Measurements from ENCODE around the gene TCTN2. TPM values are rescaled to one million over a fixed set of nuclear protein-coding genes. Genes with fewer than 3 reads are reported as not detected.

The TCTN2 gene
- total and polyA plus RNA-seq, 9 of the 15 experiments (the other 6 are each of a cell fraction or from before 2014, with no cell fraction given), result 0.58 to 5.5 (median 3.6) TPM

- TF ChIP-seq CEBPG (CRISPR knock-in tag; IDR thresholded peaks at IDR 0.05) (no peak), CEBPG (tag; conservative IDR thresholded peaks at IDR 0.05 in 1 of 2, IDR thresholded peaks at IDR 0.05 in 1 of 2) (no peak)
These were observed 77.7 kb downstream of the TCTN2 start (continued) for GRCh38 chr12:123748661-123749060.

DNA sequence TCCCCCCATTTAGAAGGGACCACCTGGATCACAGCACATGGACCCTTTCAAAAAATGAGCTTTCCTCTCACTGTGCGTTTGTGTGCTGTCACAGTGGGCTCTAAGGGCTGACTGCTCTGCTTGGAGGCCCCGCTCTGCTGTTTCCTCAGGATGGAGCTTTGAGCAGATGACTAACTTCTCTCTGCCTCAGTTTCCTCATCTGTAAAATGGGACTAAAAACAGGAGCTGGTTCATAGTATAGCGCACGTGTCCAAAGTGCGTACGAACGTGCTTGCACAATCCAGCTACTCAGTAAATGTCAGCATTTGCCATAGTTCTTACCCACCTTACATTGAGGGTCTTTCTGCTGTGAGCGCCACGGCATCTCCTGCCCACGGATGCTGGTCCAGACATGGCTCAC lies 78.4 kb downstream of the TCTN2 start:
- WGBS (ENCODE audit: insufficient coverage, low coverage, missing lambda C conversion rate), result 94% methylated on average over 10 of the region's 10 CpGs
- Histone ChIP-seq H3K4me2 (ENCODE audit: insufficient read depth, low read length) (no peak overlapping the region), H3K79me2 (ENCODE audit: control insufficient read depth, insufficient read depth, low read length) (no peaks in the 10 kb centered on the region), H3K4me1 (replicated peaks in 1 of 2; ENCODE audit: control insufficient read depth in 2 of 2, insufficient read depth in 2 of 2, low read length in 2 of 2) (peaks cover 0 to 3% of the 10 kb centered on the region in 2 experiments; a peak in 2 of 5 replicates), H3K9me1 (ENCODE audit: control insufficient read depth, insufficient read depth, low read length) (no peaks in the 10 kb centered on the region), H3K27me3 (ENCODE audit: control insufficient read depth in 2 of 2, insufficient read depth in 2 of 2, low read length in 2 of 2) (no peaks in the 10 kb centered on the region), H3K9me3 (replicated peaks; ENCODE audit: control insufficient read depth, insufficient read depth, low read depth, low read length) (no peaks in the 10 kb centered on the region), H2AFZ (ENCODE audit: low read depth, low read length) (no peak overlapping the region), H3K27ac (ENCODE audit: extremely low read depth, low read depth, low read length) (no peak overlapping the region), H3K36me3 (ENCODE audit: control insufficient read depth, insufficient read depth, low read length) (peaks cover 84% of the 10 kb centered on the region), H4K20me1 (replicated peaks; ENCODE audit: control insufficient read depth, insufficient read depth, low read length) (no peaks in the 10 kb centered on the region), H3K4me3 (no peak overlapping the region), H3K9ac (ENCODE audit: insufficient read depth in 1 of 2, low read depth in 2 of 2, low read length in 2 of 2) (no peak overlapping the region)
- intact Hi-C loops (cut with micrococcal nuclease), result no loop called here
- DNase-seq (ENCODE audit: extremely low read depth in 1 of 4, low spot score in 3 of 4), result no peak
- no peak for ATAC-seq
- POLR2A ChIA-PET, result interaction anchor here (0.8 to 1.1 kb wide), 3 partner anchors 20 to 608 kb away, joined by 3 to 4 read pairs (median 4); no protein-coding TSS in a partner anchor
- TF ChIP-seq RBM25 (IDR thresholded peaks at IDR 0.05; ENCODE audit: low read depth, low read length, severe bottlenecking) (peak; percentile 77), ADNP (tag; IDR thresholded peaks at IDR 0.05) (peak; percentile 21; the same call in 1 of the 2 replicates), AFF4 (CRISPR knock-in tag; IDR thresholded peaks at IDR 0.05) (no peak), BCOR (IDR thresholded peaks at IDR 0.05) (peak; percentile 46; the same call in 1 of the 2 replicates)
- no peak for FAIRE-seq
- CTCF ChIA-PET (ENCODE audit: low intra/inter-chr PET ratio), result no interaction called here
- in situ Hi-C loops (cut with MboI), result no loop called here
- BruUV-seq (replicated peaks), result no TSS peak

Measured in K562 (cell line).